Type B pancreatic cell (in vitro differentiated cells): ENCODE measurements around the gene RFTN1. TPM values are rescaled to one million over a fixed set of nuclear protein-coding genes. Genes with fewer than 3 reads are reported as not detected.
"Not testable (repeated sequence)": the region's sequence is repeated elsewhere in the genome, so short reads cannot be mapped to it uniquely, and the experiment has no call there.

Source experiments
- DNase-seq: peaks from one replicate; pipeline ENCODE4 v3.0.0; 2021; ENCODE audit warnings: mixed read lengths; ENCODE audit not compliant: unreplicated experiment; ENCODE audit errors: extremely low spot score
- H3K27ac Mint-ChIP-seq: 2 replicates; pipeline ENCODE4 v1.8.0; 2021; ENCODE audit warnings: mild to moderate bottlenecking, mixed read lengths
- H3K27me3 Mint-ChIP-seq: 2 replicates; pipeline ENCODE4 v1.8.0; 2021; ENCODE audit warnings: mixed read lengths
- H3K36me3 Mint-ChIP-seq: 2 replicates; pipeline ENCODE4 v1.8.0; 2021; ENCODE audit warnings: mixed read lengths
- H3K4me1 Mint-ChIP-seq: one replicate; pipeline ENCODE4 v1.8.0; 2021; ENCODE audit warnings: mixed read lengths; ENCODE audit not compliant: unreplicated experiment
- H3K4me3 Mint-ChIP-seq: 2 replicates; pipeline ENCODE4 v1.8.0; 2021; ENCODE audit warnings: mild to moderate bottlenecking, mixed read lengths
- H3K9me3 Mint-ChIP-seq: 2 replicates; pipeline ENCODE4 v1.8.0; 2021; ENCODE audit warnings: mixed read lengths
- CTCF ChIP-seq: fragments of 200-600 bp; sonication (generic); conservative IDR thresholded peaks from 2 replicates; pipeline ENCODE4 v1.5.0; 2021; ENCODE audit warnings: antibody characterized with exemption, mild to moderate bottlenecking
- total RNA-seq: library from RNA; stranded (reverse); gene quantifications from 2 replicates; pipeline ENCODE4 v1.2.1, GENCODE V29; 2021; ENCODE audit warnings: low replicate concordance

The RFTN1 gene
- total RNA-seq, 1 donor from 2014 or later = 18.3 TPM

- Mint-ChIP-seq H3K9me3 (no peaks in the 10 kb centered on the region), H3K27ac (no peak overlapping the region), H3K4me3 (no peak overlapping the region), H3K36me3 (peaks cover 34% of the 10 kb centered on the region), H3K4me1 (peaks cover 9% of the 10 kb centered on the region), H3K27me3 (no peaks in the 10 kb centered on the region)
- no peak for TF ChIP-seq CTCF
- no peak for DNase-seq
These were observed 197.1 kb downstream of the RFTN1 start for GRCh38 chr3:16316396-16316795.

- no peak for TF ChIP-seq CTCF
- H3K4me1 Mint-ChIP-seq = peaks cover 10% of the 10 kb centered on the region
- H3K36me3 Mint-ChIP-seq = peaks cover 31% of the 10 kb centered on the region
- H3K9me3 Mint-ChIP-seq = no peaks in the 10 kb centered on the region
- H3K27me3 Mint-ChIP-seq = no peaks in the 10 kb centered on the region
- peak overlapping the region; percentile 71 for H3K27ac Mint-ChIP-seq
- DNase-seq = no peak
- H3K4me3 Mint-ChIP-seq = no peak overlapping the region
These were observed 197.9 kb downstream of the RFTN1 start for GRCh38 chr3:16315623-16316022.

- peaks cover 32% of the 10 kb centered on the region for H3K36me3 Mint-ChIP-seq
- H3K4me1 Mint-ChIP-seq = peaks cover 10% of the 10 kb centered on the region
- H3K9me3 Mint-ChIP-seq = peaks cover 5% of the 10 kb centered on the region
- no peak for TF ChIP-seq CTCF
- H3K27me3 Mint-ChIP-seq = no peaks in the 10 kb centered on the region
- no peak for DNase-seq
- no peak overlapping the region for H3K27ac Mint-ChIP-seq
- H3K4me3 Mint-ChIP-seq = no peak overlapping the region
These were observed 199.4 kb downstream of the RFTN1 start for GRCh38 chr3:16313886-16314645.

GRCh38 chr3:16311960-16312451 is 201.5 kb downstream of the RFTN1 start:
- no peak for DNase-seq
- peaks cover 5% of the 10 kb centered on the region for H3K9me3 Mint-ChIP-seq
- peaks cover 10% of the 10 kb centered on the region for H3K4me1 Mint-ChIP-seq
- no peak overlapping the region for H3K4me3 Mint-ChIP-seq
- TF ChIP-seq CTCF = no peak
- H3K27ac Mint-ChIP-seq = no peak overlapping the region
- H3K27me3 Mint-ChIP-seq = no peaks in the 10 kb centered on the region
- peaks cover 41% of the 10 kb centered on the region for H3K36me3 Mint-ChIP-seq

GRCh38 chr3:16310486-16310885 is 203.0 kb downstream of the RFTN1 start:
- not testable (repeated sequence) for H3K9me3 Mint-ChIP-seq, H3K27me3 Mint-ChIP-seq, H3K27ac Mint-ChIP-seq, H3K4me3 Mint-ChIP-seq, H3K4me1 Mint-ChIP-seq, DNase-seq
- peaks cover 38% of the 10 kb centered on the region for H3K36me3 Mint-ChIP-seq

- Mint-ChIP-seq H3K9me3 (peaks cover 5% of the 10 kb centered on the region), H3K27ac (no peak overlapping the region), H3K4me1 (peaks cover 10% of the 10 kb centered on the region)
These were observed 203.9 kb downstream of the RFTN1 start for GRCh38 chr3:16309558-16309957.

More at GRCh38 chr3:16309558-16309957, 203.9 kb downstream of the RFTN1 start:
- Mint-ChIP-seq H3K27me3 (no peaks in the 10 kb centered on the region), H3K36me3 (peaks cover 42% of the 10 kb centered on the region), H3K4me3 (no peak overlapping the region)
- TF ChIP-seq CTCF = no peak
- no peak for DNase-seq
